GM12891 (cell line): ENCODE measurements around the gene ASPM.

Experiments used
- POLR2A ChIP-seq: IDR thresholded peaks from 2 replicates; pipeline ENCODE4 v1.6.1; 2011; ENCODE audit warnings: low read depth, low read length, control low read depth
- POLR2AphosphoS5 ChIP-seq: IDR thresholded peaks from 2 replicates; pipeline ENCODE4 v1.6.1; 2011; ENCODE audit warnings: low read depth, low read length, control low read depth

DNA sequence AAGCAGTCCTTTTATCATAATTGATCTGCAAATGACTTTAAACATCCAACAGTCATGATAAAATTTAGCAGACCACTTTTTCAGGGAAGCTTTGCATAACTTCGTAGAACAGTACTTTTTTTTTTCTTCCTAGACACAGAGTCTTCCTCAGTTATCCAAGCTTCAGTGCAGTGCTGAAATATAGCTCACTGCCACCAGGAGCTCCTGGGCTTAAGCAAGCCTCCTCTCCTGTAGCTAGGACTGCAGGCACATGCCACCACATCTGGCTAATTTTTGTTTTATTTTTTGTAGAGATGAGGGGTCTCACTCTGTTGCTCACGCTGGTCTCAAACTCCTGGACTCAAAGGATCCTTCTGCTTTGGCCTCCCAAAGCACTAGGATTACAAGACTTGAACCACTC lies 83.3 kb downstream of the ASPM start:
- TF ChIP-seq POLR2AphosphoS5 (no peak), POLR2A (no peak)
